22Rv1 (cell line): ENCODE data around the gene SFXN2.

ENCODE experiments used
- H3K27ac ChIP-seq: fragments of 450-650 bp; 2 replicates; pipeline ENCODE4 v1.5.1; 2017
- CTCF ChIP-seq: fragments of 450-650 bp; IDR thresholded peaks from 2 replicates; pipeline ENCODE4 v1.5.1; 2017; ENCODE audit warnings: mild to moderate bottlenecking
- ZFX ChIP-seq: fragments of 450-650 bp; IDR thresholded peaks from 2 replicates; pipeline ENCODE4 v1.6.1; 2017; ENCODE audit warnings: antibody characterized with exemption, borderline replicate concordance

SFXN2 gene

GRCh38 chr10:102721954-102722353 is 7.5 kb downstream of the SFXN2 start:
- no peak for TF ChIP-seq ZFX
- no peak for TF ChIP-seq CTCF
- no peak overlapping the region for H3K27ac ChIP-seq

- no peak for TF ChIP-seq CTCF
- TF ChIP-seq ZFX = no peak
- H3K27ac ChIP-seq = no peak overlapping the region
Measured at GRCh38 chr10:102723989-102724388, 9.6 kb downstream of the SFXN2 start.

DNA sequence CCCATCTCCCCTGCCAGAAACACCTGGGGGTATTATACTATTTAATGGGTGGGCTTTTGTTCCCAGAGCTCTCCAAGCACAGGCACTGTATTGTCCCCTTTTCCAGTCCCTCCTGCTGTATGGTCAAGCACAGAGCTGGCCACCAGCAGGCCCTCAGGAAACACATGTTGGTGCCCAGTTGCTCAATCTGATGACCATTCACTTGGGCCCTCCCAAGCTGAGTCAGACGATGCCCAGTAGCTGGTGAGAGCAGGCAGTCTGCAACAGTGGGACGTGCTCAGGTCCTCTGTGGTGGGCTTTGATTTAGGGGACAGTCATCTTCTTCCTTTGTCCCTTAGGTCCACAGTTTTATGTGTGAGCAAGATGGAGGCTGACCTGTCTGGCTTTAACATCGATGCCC is 11.8 kb downstream of the SFXN2 start:
- TF ChIP-seq ZFX = no peak
- no peak for TF ChIP-seq CTCF
- no peak overlapping the region for H3K27ac ChIP-seq

- no peak for TF ChIP-seq CTCF
- H3K27ac ChIP-seq = no peak overlapping the region
Measured at GRCh38 chr10:102727037-102727818, 12.8 kb downstream of the SFXN2 start.

DNA sequence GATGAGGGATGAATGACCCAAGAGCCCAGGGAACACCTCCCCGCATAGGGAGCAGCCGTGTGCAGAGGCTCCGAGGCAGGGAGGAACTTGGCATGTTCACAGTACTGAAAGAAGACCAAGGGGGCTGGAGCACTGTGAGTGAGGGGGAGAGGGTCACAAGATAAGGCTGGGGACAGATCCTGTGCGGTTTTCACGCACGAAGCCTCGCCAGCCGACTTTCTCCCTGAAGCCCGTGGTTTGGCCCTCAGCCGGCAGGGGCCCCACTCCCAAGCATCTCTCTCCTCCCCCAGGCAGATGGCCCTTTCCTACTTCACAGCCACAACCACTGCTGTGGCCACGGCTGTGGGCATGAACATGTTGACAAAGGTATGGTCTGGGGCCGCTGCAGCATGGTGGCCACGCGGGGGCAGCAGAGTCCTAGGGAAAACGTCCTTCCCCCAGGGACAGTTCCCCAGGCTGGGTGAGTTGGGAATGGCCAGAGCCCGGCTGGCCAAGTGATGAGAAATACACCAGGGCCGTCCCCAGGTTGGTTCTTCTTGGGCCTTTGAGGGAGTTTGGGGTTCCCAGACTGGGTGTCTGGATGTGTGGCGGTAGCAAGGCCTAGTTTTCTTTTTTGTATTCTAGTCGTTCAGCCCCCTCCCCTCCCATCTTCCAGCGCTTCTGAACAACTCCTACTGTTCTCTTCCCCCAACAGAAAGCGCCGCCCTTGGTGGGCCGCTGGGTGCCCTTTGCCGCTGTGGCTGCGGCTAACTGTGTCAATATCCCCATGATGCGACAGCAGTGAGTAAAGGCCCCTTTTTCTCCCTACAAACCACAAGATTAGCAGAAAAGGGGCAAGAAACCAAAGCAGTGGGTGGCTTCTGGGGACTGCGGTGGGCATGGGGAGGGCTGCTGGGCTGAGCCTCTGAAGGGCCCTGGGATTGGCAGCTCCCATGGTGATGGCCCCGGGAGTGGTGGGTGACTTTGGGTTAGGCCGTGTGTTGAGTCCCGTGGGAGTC is 14.9 kb downstream of the SFXN2 start:
- H3K27ac ChIP-seq = no peak overlapping the region
- TF ChIP-seq CTCF (peak; percentile 94), ZFX (no peak)

DNA sequence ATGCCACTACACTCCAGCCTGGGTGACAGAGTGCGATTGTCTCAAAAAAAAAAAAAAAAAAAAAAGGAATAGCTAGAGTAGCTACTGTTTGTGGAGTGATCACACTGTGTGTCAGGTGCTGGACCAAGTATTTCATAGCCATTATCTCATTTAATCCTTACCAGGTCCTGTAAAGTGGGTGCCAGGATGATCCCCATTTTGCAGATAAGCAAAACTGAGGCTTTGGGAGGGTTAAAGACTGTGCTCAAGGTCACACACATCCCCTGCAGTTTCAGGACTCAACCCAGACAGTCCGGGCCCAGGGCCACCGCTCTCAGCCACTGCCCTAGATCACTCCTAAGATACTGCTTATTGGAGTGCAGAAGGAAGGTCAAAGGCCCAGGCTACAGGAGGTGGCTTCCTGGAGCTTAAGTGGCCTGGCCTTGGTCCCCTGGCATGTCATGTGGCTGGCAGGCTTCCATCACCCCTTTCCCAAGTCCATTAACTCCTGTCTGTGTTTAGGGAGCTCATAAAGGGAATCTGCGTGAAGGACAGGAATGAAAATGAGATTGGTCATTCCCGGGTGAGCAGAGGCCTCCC is 16.9 kb downstream of the SFXN2 start:
- no peak overlapping the region for H3K27ac ChIP-seq
- no peak for TF ChIP-seq ZFX
- no peak for TF ChIP-seq CTCF
